OCI-LY3 (cell line): ENCODE measurements around the gene USP53.

Experiments used
- H2AFZ ChIP-seq: fragments of 200-600, 300-600 bp; shearing (Covaris generic); 2 replicates; pipeline ENCODE4 v1.6.0; 2014; ENCODE audit warnings: antibody characterized with exemption, low read depth, low read length
- H3K27ac ChIP-seq: fragments of 200-600, 300-600 bp; sonication (generic); 2 replicates; pipeline ENCODE4 v1.5.1; 2014; ENCODE audit warnings: mild to moderate bottlenecking, low read length, moderate library complexity, mixed read lengths
- H3K27me3 ChIP-seq: fragments of 200-600, 300-600 bp; sonication (generic); 2 replicates; pipeline ENCODE4 v1.6.1; 2014; ENCODE audit warnings: low read depth, low read length, mixed read lengths
- H3K36me3 ChIP-seq: fragments of 200-600, 300-600 bp; sonication (generic); replicated peaks from 2 replicates; pipeline ENCODE3; 2014; ENCODE audit warnings: low read depth, low read length, mixed read lengths
- H3K4me1 ChIP-seq: fragments of 300-600, 200-600 bp; sonication (generic); 2 replicates; pipeline ENCODE4 v1.6.1; 2014; ENCODE audit warnings: low read length, mixed read lengths
- H3K4me2 ChIP-seq: fragments of 200-600, 300-600 bp; sonication (generic); 2 replicates; pipeline ENCODE4 v1.6.1; 2014; ENCODE audit warnings: low read length, mixed read lengths
- H3K4me3 ChIP-seq: fragments of 300-600, 200-600 bp; sonication (generic); 2 replicates; pipeline ENCODE4 v1.5.1; 2014; ENCODE audit warnings: antibody characterized with exemption, mild to moderate bottlenecking, low read length, moderate library complexity
- H3K79me2 ChIP-seq: fragments of 300-600, 200-600 bp; shearing (Covaris generic); 2 replicates; pipeline ENCODE4 v1.6.1; 2014; ENCODE audit warnings: mild to moderate bottlenecking, low read length, mixed read lengths
- H3K9ac ChIP-seq: fragments of 300-600, 200-600 bp; shearing (Covaris generic); 2 replicates; pipeline ENCODE4 v1.6.0; 2014; ENCODE audit warnings: mild to moderate bottlenecking, low read length, moderate library complexity
- H3K9me3 ChIP-seq: fragments of 200-600, 300-600 bp; shearing (Covaris generic); 2 replicates; pipeline ENCODE4 v1.6.1; 2014; ENCODE audit warnings: low read length, mixed read lengths; ENCODE audit not compliant: insufficient read depth
- H4K20me1 ChIP-seq: fragments of 200-600, 300-600 bp; sonication (generic); 2 replicates; pipeline ENCODE4 v1.6.1; 2016; ENCODE audit warnings: low read length, mixed read lengths; ENCODE audit not compliant: insufficient read depth
- EZH2phosphoT487 ChIP-seq: fragments of 200-600 bp; shearing (Covaris generic); IDR thresholded peaks from 2 replicates; pipeline ENCODE4 v1.6.1; 2018; ENCODE audit warnings: antibody characterized with exemption, mixed run types, low read depth
- TF ChIP-seq, protein P1 (sequence below): fragments of 200-600, 300-600 bp; sonication (generic); IDR thresholded peaks from 2 replicates; pipeline ENCODE4 v1.5.1; 2014; ENCODE audit warnings: antibody characterized with exemption, low read length, low read depth

USP53 gene

DNA sequence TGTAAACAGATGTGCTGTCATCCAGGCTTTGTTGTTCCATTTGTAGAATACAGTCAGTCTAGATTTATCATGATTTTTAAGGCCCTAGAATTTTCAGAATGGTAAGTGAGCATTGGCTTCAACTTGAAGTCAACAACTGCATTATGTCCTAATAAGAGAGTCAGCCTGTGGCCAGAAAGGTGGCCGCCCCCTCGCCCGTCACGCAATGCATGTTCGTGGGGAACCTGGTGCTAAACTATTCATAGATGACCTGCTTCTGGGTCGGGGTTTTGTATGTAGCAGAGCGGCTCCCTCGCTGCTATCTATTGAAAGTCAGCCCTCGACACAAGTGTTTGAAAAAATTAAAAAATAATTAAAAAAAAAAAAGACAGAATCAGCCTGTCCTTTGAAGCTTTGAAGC lies 24.7 kb downstream of the USP53 start:
- Histone ChIP-seq H3K27me3 (no peaks in the 10 kb centered on the region), H3K4me2 (peak overlapping the region; percentile 67; the same call in 1 of the 2 replicates), H3K9me3 (no peaks in the 10 kb centered on the region), H3K27ac (no peak overlapping the region), H3K4me1 (peaks cover 70% of the 10 kb centered on the region), H2AFZ (no peak overlapping the region), H3K36me3 (peaks cover 14% of the 10 kb centered on the region), H3K79me2 (peaks cover 7% of the 10 kb centered on the region), H3K4me3 (no peak overlapping the region), H3K9ac (no peak overlapping the region), H4K20me1 (peaks cover 6% of the 10 kb centered on the region; the same call in 1 of the 2 replicates)
- TF ChIP-seq, protein P1, sequence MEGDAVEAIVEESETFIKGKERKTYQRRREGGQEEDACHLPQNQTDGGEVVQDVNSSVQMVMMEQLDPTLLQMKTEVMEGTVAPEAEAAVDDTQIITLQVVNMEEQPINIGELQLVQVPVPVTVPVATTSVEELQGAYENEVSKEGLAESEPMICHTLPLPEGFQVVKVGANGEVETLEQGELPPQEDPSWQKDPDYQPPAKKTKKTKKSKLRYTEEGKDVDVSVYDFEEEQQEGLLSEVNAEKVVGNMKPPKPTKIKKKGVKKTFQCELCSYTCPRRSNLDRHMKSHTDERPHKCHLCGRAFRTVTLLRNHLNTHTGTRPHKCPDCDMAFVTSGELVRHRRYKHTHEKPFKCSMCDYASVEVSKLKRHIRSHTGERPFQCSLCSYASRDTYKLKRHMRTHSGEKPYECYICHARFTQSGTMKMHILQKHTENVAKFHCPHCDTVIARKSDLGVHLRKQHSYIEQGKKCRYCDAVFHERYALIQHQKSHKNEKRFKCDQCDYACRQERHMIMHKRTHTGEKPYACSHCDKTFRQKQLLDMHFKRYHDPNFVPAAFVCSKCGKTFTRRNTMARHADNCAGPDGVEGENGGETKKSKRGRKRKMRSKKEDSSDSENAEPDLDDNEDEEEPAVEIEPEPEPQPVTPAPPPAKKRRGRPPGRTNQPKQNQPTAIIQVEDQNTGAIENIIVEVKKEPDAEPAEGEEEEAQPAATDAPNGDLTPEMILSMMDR = no peak
- no peak for TF ChIP-seq EZH2phosphoT487

DNA sequence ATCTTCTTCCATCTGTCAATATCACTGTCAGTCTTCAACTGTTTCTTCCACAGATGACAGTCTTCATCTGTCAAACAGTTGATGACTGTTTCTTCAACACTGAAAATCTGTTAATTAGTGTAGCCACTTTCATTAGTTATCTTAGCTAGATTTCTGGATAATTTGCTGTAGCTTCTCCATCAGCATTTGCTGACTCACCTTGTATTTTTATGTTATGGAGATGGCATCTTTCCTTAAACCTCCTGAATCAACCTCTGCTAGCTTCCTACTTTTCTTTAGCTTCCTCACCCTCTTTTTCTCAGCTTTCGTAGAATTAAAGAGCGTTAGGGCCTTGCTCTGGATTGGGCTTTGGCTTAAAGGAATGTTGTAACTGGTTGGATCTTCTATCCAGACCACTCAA lies 25.1 kb downstream of the USP53 start:
- H3K9ac ChIP-seq = peak overlapping the region; percentile 12; the same call in 1 of the 2 replicates
- peaks cover 7% of the 10 kb centered on the region for H3K79me2 ChIP-seq
- peak overlapping the region; percentile 67 for H3K4me2 ChIP-seq
- H3K27me3 ChIP-seq = no peaks in the 10 kb centered on the region
- TF ChIP-seq EZH2phosphoT487 = no peak
- TF ChIP-seq, protein P1 = no peak
- H2AFZ ChIP-seq = no peak overlapping the region
- peak overlapping the region; percentile 27 for H3K4me3 ChIP-seq
- peaks cover 9% of the 10 kb centered on the region for H3K36me3 ChIP-seq
- peaks cover 6% of the 10 kb centered on the region; the same call in 1 of the 2 replicates for H4K20me1 ChIP-seq
- H3K4me1 ChIP-seq = peaks cover 69% of the 10 kb centered on the region
- H3K9me3 ChIP-seq = no peaks in the 10 kb centered on the region
- peak overlapping the region; percentile 70 for H3K27ac ChIP-seq

DNA sequence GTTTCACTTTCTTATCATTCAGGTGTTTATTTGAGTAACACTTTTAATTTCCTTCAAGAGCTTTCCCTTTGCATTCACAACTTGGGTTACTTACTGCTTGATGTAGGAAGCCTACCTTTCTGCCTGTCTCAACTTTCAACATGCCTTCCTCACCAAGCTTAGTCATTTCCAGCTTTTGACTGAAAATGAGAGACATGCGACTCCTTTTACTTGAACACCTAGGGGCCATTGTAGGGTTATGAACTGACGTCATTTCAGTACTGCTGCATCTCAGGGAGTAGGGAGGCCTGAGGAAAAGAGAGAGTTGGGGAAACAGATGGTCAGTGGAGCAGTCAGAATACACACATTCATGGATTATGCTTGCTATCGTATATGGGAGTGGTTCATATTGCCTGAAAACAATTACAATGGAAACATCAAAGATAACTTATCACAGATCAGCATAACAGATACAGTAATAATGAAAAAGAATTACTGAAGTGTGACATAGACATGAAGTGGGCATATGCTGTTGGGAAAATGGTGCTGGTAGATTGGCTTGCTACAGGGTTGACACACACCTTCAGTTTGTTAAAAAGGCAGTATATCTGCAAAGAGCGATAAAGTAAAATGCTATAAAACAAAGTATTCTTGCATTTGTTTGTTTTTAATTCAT lies 25.7 kb downstream of the USP53 start:
- peak overlapping the region; percentile 70 for H3K27ac ChIP-seq
- H3K4me3 ChIP-seq = peak overlapping the region; percentile 27
- no peak overlapping the region for H3K9ac ChIP-seq
- H3K4me2 ChIP-seq = peak overlapping the region; percentile 67
- TF ChIP-seq EZH2phosphoT487 = no peak
- TF ChIP-seq, protein P1 = no peak
- peaks cover 64% of the 10 kb centered on the region for H3K4me1 ChIP-seq
- H3K79me2 ChIP-seq = peaks cover 7% of the 10 kb centered on the region
- no peaks in the 10 kb centered on the region for H3K27me3 ChIP-seq
- H4K20me1 ChIP-seq = peaks cover 6% of the 10 kb centered on the region; the same call in 1 of the 2 replicates
- no peak overlapping the region for H2AFZ ChIP-seq
- H3K9me3 ChIP-seq = no peaks in the 10 kb centered on the region
- peaks cover 9% of the 10 kb centered on the region for H3K36me3 ChIP-seq

DNA sequence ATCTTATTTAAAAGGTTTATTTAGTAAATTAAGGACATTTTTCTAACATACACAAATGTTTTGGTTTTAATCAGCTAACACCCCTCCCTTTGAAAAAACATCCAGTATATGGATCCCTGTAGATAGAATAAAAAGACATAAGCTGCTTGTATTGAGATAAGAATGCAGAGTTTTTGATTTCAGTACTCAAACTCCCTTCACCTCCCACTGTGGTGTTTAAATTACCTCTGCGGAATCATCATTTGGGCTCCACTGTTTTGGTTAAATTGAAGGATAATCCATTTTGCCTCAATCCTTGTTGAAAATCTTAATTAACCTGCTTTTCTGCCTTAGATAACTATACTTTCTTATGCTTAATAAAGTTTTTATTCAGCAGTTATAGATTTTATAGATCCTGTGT lies 27.6 kb downstream of the USP53 start:
- no peaks in the 10 kb centered on the region for H4K20me1 ChIP-seq
- no peak overlapping the region for H2AFZ ChIP-seq
- peaks cover 69% of the 10 kb centered on the region for H3K4me1 ChIP-seq
- no peaks in the 10 kb centered on the region for H3K9me3 ChIP-seq
- peak overlapping the region; percentile 35; the same call in 1 of the 2 replicates for H3K4me2 ChIP-seq
- no peak overlapping the region for H3K27ac ChIP-seq
- no peak overlapping the region for H3K4me3 ChIP-seq
- no peak for TF ChIP-seq EZH2phosphoT487
- no peaks in the 10 kb centered on the region for H3K27me3 ChIP-seq
- no peak overlapping the region for H3K9ac ChIP-seq
- no peaks in the 10 kb centered on the region; the same call in none of the 2 replicates for H3K79me2 ChIP-seq
- peaks cover 9% of the 10 kb centered on the region for H3K36me3 ChIP-seq
